Measurements from ENCODE around the gene DYNC1I2.

DNA sequence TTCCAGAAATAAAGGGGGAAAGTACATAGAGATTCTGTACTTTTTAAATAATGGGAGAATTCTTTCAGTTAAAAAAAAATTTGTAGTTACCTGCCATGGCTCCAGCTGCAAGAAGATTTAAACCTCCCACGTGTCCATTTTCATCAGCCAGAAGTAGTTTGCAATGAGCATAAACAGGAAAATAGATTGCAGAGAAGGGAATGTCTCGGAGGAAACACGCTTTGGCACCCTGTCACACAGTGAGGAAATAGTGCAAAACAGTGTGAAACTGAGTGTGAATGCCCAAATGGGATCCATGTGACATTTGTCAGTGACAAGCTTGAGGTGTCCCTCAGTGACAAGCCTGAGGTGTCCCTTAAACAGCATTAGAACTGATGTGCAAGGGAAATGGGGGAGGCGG, 104.1 kb downstream of the DYNC1I2 start:
- TF ChIP-seq, protein P1, sequence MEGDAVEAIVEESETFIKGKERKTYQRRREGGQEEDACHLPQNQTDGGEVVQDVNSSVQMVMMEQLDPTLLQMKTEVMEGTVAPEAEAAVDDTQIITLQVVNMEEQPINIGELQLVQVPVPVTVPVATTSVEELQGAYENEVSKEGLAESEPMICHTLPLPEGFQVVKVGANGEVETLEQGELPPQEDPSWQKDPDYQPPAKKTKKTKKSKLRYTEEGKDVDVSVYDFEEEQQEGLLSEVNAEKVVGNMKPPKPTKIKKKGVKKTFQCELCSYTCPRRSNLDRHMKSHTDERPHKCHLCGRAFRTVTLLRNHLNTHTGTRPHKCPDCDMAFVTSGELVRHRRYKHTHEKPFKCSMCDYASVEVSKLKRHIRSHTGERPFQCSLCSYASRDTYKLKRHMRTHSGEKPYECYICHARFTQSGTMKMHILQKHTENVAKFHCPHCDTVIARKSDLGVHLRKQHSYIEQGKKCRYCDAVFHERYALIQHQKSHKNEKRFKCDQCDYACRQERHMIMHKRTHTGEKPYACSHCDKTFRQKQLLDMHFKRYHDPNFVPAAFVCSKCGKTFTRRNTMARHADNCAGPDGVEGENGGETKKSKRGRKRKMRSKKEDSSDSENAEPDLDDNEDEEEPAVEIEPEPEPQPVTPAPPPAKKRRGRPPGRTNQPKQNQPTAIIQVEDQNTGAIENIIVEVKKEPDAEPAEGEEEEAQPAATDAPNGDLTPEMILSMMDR (IDR thresholded peaks at IDR 0.05; ENCODE audit: extremely low read depth in 1 of 2, insufficient read depth in 1 of 2, low read depth in 1 of 2, low read length in 2 of 2), result no peak
- TF ChIP-seq POLR2A (IDR thresholded peaks at IDR 0.05; ENCODE audit: low read depth, low read length), result no peak
- TF ChIP-seq, protein P2, sequence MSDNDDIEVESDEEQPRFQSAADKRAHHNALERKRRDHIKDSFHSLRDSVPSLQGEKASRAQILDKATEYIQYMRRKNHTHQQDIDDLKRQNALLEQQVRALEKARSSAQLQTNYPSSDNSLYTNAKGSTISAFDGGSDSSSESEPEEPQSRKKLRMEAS (IDR thresholded peaks at IDR 0.05; ENCODE audit: insufficient read depth, insufficient read length), result no peak
